Suprapubic skin (tissue), 4 donors: ENCODE measurements around the gene CACNA1D. TPM values are rescaled to one million over a fixed set of nuclear protein-coding genes. Genes with fewer than 3 reads are reported as not detected.

Experiments
- DNase-seq, 2 donors: peaks; one replicate each; pipeline ENCODE4 v3.0.0-alpha.2; 2019; ENCODE audit warnings: low spot score in 2 of 2
- H3K27ac ChIP-seq: fragments of 200-600 bp; sonication (generic); one replicate; pipeline ENCODE4 v1.5.1; 2019
- H3K27me3 ChIP-seq: fragments of 200-600 bp; sonication (generic); one replicate; pipeline ENCODE4 v1.5.1; 2019
- H3K36me3 ChIP-seq: fragments of 200-600 bp; sonication (generic); one replicate; pipeline ENCODE4 v1.5.1; 2019
- H3K4me1 ChIP-seq: fragments of 200-600 bp; sonication (generic); one replicate; pipeline ENCODE4 v1.5.1; 2019
- H3K4me3 ChIP-seq: fragments of 200-600 bp; sonication (generic); one replicate; pipeline ENCODE4 v1.5.1; 2019; ENCODE audit warnings: mild to moderate bottlenecking
- H3K9me3 ChIP-seq: fragments of 200-600 bp; sonication (generic); one replicate; pipeline ENCODE4 v1.5.1; 2019
- CTCF ChIP-seq, 2 donors: fragments of 200-600 bp in 1 of 2; fragments of 450-650 bp in 1 of 2; sonication (generic) in 1 of 2; IDR thresholded peaks; one replicate each; pipeline ENCODE4 v1.5.1; 2016 to 2019; ENCODE audit warnings: antibody characterized with exemption in 2 of 2, mild to moderate bottlenecking in 1 of 2, moderate library complexity in 1 of 2
- EP300 ChIP-seq: sonication (generic); formaldehyde crosslinking; IDR thresholded peaks from one replicate; pipeline ENCODE4 v1.6.1; 2017; ENCODE audit warnings: antibody characterized with exemption
- POLR2A ChIP-seq, 2 donors: fragments of 450-650 bp; IDR thresholded peaks; one replicate each; pipeline ENCODE4 v1.6.1; 2017; ENCODE audit warnings: antibody characterized with exemption in 2 of 2, mild to moderate bottlenecking in 2 of 2, moderate library complexity in 2 of 2
- POLR2AphosphoS5 ChIP-seq, 3 donors: sonication (generic); formaldehyde crosslinking; IDR thresholded peaks; one replicate each; pipeline ENCODE4 v1.6.1; 2017; ENCODE audit warnings: antibody characterized with exemption in 3 of 3
- WGBS: methylation state at CpG from one replicate; pipeline ENCODE4 v1.1.5; 2018; 5-methylcytosine and 5-hydroxymethylcytosine counted together
- total RNA-seq, 4 donors: library from RNA; depleted of rRNA; stranded (reverse); fragments of >200 nt; gene quantifications; one replicate each; pipeline ENCODE4 v1.1.0, GENCODE V29; 2016

Gene CACNA1D
- total RNA-seq, 4 donors from 2014 or later: 1.9 to 28.2 (median 6.3) TPM

- no peak overlapping the region for H3K4me3 ChIP-seq
- TF ChIP-seq CTCF (IDR thresholded peaks at IDR 0.05): no peak
- TF ChIP-seq POLR2AphosphoS5 (IDR thresholded peaks at IDR 0.05): no peak
- no peak for TF ChIP-seq POLR2A (IDR thresholded peaks at IDR 0.05)
- no peak for TF ChIP-seq EP300
- H3K27ac ChIP-seq: no peak overlapping the region
- DNase-seq: no peak
- WGBS: 84% methylated on average over 3 of the region's 3 CpGs
- H3K9me3 ChIP-seq: no peaks in the 10 kb centered on the region
- H3K4me1 ChIP-seq: no peaks in the 10 kb centered on the region
- no peaks in the 10 kb centered on the region for H3K27me3 ChIP-seq
- no peaks in the 10 kb centered on the region for H3K36me3 ChIP-seq
Measured at GRCh38 chr3:53758846-53759245, 264.4 kb downstream of the CACNA1D start.

GRCh38 chr3:53763353-53763752 is 268.9 kb downstream of the CACNA1D start:
- Histone ChIP-seq H3K27me3 (no peaks in the 10 kb centered on the region), H3K9me3 (no peaks in the 10 kb centered on the region), H3K36me3 (no peaks in the 10 kb centered on the region), H3K27ac (no peak overlapping the region), H3K4me1 (no peaks in the 10 kb centered on the region), H3K4me3 (no peak overlapping the region)
- TF ChIP-seq POLR2A (IDR thresholded peaks at IDR 0.05) (no peak), EP300 (no peak), POLR2AphosphoS5 (IDR thresholded peaks at IDR 0.05) (no peak), CTCF (IDR thresholded peaks at IDR 0.05) (no peak)
- DNase-seq: no peak
- 100% methylated on average over 1 of the region's 7 CpGs for WGBS

- H3K9me3 ChIP-seq: no peaks in the 10 kb centered on the region
- DNase-seq: no peak
- 90% methylated on average over 9 of the region's 14 CpGs for WGBS
- no peaks in the 10 kb centered on the region for H3K36me3 ChIP-seq
- H3K27me3 ChIP-seq: no peaks in the 10 kb centered on the region
- no peaks in the 10 kb centered on the region for H3K4me1 ChIP-seq
- H3K4me3 ChIP-seq: no peak overlapping the region
- no peak overlapping the region for H3K27ac ChIP-seq
- no peak for TF ChIP-seq POLR2A (IDR thresholded peaks at IDR 0.05)
- TF ChIP-seq CTCF (IDR thresholded peaks at IDR 0.05): no peak
- no peak for TF ChIP-seq EP300
- TF ChIP-seq POLR2AphosphoS5 (IDR thresholded peaks at IDR 0.05): no peak
Measured at GRCh38 chr3:53764026-53764775, 269.8 kb downstream of the CACNA1D start.

- no peaks in the 10 kb centered on the region for H3K27me3 ChIP-seq
- no peaks in the 10 kb centered on the region for H3K9me3 ChIP-seq
- no peak overlapping the region for H3K27ac ChIP-seq
- no peak for DNase-seq
- TF ChIP-seq POLR2A (IDR thresholded peaks at IDR 0.05) (no peak), POLR2AphosphoS5 (IDR thresholded peaks at IDR 0.05) (no peak), CTCF (IDR thresholded peaks at IDR 0.05) (no peak), EP300 (no peak)
- H3K36me3 ChIP-seq: no peaks in the 10 kb centered on the region
- no peaks in the 10 kb centered on the region for H3K4me1 ChIP-seq
- WGBS: 86% methylated on average over 5 of the region's 5 CpGs
- H3K4me3 ChIP-seq: no peak overlapping the region
Measured at GRCh38 chr3:53765753-53766152, 271.3 kb downstream of the CACNA1D start.

- WGBS: 92% methylated on average over 7 of the region's 7 CpGs
- TF ChIP-seq EP300: no peak
- TF ChIP-seq CTCF (IDR thresholded peaks at IDR 0.05): no peak
- TF ChIP-seq POLR2A (IDR thresholded peaks at IDR 0.05): no peak
- TF ChIP-seq POLR2AphosphoS5 (IDR thresholded peaks at IDR 0.05): no peak
- no peak overlapping the region for H3K4me3 ChIP-seq
- no peaks in the 10 kb centered on the region for H3K4me1 ChIP-seq
- no peaks in the 10 kb centered on the region for H3K9me3 ChIP-seq
- no peaks in the 10 kb centered on the region for H3K27me3 ChIP-seq
- no peak for DNase-seq
- no peaks in the 10 kb centered on the region for H3K36me3 ChIP-seq
- H3K27ac ChIP-seq: no peak overlapping the region
Measured at GRCh38 chr3:53766706-53767105, 272.3 kb downstream of the CACNA1D start.
